HG03045 (cell line): ENCODE data around the gene HOXD1.

Experiments
- ATAC-seq: cut with Tn5 transposase; IDR thresholded peaks from one replicate; pipeline ENCODE4 v1.9.1; 2021; ENCODE audit warnings: mild to moderate bottlenecking, moderate library complexity; ENCODE audit not compliant: unreplicated experiment

Gene HOXD1

DNA sequence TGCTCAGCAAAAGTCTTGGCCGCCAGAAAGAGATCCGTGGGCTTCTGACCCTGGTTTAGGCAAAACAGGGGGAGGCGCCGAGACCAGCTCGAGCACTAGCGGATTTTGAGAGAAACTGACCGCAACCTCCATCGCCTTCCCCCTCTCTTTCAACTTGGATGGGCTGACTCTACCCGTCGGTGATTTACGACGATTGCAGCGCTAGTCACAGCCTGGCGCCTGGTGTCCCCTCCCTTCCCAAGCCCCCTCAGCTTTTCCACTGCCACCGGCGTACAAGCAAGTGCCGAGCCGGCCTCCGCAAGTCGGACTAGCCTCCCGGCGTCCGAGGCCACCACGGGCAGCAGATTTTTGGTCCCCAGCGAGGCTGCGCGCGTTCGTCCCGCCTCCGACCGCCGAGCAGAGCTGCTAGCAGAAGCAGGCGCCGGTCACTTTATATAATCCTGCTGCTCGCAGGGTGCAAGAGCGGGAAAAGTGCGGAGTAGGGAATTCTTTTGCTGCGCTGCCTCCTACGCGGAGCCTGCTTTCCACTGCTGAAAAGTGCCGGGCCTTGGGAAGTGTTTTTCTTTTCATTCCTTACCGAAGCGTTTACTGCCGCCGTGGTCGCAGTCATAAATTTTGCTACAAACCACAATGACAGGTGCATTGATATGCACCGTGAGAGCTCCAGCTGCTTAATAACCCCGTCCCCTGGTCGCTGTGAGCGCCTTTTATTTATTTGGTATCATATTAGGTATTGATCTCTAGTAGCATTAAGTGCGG, 23.7 kb upstream of the HOXD1 start:
- no peak for ATAC-seq

GRCh38 chr2:176165370-176166050, 23.0 kb upstream of the HOXD1 start:
- no peak for ATAC-seq

DNA sequence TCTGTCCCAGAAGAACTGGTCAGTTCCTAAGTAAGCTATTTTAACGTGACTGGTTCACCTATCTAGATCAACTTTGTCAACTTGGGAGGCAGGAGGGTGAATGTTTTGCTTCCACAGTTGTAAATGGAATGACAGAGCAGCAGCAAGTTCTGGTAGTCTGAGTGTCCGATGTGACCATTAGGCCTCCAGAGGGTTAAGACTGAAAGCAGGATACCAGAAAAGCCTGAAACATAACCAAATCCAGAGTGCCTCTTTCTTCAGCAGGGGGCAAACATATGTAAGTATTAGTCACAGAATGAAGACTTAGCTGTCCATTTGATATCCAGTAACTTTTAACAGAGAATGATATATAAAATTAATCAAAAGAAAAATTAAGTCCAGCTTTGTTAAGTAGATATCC, 22.2 kb upstream of the HOXD1 start:
- no peak for ATAC-seq

- no peak for ATAC-seq
Observed at GRCh38 chr2:176167398-176167797, 21.1 kb upstream of the HOXD1 start.

DNA sequence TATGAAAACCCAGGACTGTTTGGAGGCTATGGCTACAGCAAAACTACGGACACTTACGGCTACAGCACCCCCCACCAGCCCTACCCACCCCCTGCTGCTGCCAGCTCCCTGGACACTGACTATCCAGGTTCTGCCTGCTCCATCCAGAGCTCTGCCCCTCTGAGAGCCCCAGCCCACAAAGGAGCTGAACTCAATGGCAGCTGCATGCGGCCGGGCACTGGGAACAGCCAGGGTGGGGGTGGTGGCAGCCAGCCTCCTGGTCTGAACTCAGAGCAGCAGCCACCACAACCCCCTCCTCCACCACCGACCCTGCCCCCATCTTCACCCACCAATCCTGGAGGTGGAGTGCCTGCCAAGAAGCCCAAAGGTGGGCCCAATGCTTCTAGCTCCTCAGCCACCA, 19.3 kb upstream of the HOXD1 start:
- ATAC-seq: no peak

DNA sequence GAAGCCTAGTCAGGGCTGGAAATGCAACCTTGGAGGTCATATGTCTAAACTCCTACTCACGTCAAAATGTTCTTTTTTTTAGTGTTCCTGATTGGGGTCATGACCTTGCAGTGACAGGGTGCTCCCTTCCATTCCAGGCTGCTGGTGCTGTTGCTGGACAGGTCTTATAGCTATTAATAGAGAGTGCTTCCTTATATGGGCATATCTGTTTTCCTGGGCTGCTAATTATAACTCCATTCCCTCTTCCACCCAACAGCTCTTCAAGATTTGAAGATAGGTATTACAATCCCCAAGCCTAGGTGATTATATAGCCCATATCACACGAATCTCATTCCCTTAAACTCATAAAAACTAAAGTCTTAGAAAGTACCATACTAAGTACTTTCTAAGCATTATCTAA, 18.8 kb upstream of the HOXD1 start:
- no peak for ATAC-seq

DNA sequence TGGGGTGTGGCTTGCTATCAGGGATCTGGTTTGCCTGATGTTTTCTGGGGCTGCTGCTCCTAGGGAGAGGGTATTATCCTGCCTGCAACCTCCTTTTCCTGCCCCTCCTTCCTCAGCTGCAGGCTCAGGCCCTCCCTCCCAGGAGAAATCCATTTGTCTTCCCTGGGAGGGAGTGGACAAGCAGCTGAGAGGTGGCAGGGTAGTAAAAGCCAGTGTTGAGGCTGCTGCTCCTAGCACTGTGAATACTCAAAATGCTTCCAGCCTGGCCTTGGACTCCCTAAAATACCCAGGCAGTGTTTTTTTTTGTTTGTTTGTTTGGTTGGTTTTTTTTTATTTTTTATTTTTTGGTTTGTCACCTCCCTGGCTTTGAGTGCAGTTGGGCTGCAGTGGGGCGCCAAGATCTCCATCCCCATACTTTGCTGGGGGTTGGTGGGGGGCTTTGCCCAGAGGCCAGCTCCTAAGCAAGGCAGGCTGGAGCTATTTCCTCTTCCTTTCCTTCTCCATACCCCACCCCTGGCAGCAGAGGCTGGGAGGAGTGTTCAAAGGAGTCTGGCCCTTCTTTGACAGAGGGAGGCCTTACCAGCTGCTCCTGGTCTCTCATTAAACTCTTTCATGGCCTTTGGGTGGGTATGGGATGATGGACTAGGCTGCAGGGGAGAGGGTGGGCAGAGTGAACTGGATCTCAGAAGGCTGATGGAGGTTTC, 17.7 kb upstream of the HOXD1 start:
- no peak for ATAC-seq

GRCh38 chr2:176171351-176172006, 17.0 kb upstream of the HOXD1 start:
- ATAC-seq: no peak

- ATAC-seq: no peak
Observed at GRCh38 chr2:176172007-176172894, 16.2 kb upstream of the HOXD1 start.

DNA sequence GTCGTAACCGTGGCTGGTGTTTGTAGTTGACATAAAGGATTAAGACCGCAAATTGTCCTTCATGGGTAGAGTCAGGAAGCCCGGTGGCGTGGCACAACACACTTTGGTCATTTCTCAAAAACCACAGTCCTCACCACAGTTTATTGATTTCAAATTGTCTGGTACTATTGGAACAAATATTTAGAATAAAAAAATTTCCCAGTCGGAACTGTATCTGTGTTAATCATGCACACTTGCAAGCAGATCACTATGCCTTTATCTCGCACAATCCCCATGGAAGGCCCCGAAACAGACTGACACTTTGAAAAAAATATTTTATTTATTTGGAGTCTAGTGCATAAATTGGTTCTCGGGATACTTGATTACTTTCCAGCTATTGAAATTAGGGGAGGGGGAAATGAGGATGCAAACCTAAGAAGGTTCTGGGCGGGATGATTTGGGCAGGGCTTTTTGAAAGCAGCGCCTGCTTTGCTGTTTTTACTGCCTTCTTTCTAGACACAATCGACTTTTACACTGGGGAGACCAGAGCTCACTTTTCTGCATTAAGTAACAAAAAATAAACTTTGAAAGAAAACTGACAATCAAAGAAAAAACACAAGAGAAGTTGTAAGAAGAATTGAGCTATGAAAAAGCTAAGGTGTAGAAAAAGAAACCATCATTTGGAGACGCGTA, 15.4 kb upstream of the HOXD1 start:
- no peak for ATAC-seq

DNA sequence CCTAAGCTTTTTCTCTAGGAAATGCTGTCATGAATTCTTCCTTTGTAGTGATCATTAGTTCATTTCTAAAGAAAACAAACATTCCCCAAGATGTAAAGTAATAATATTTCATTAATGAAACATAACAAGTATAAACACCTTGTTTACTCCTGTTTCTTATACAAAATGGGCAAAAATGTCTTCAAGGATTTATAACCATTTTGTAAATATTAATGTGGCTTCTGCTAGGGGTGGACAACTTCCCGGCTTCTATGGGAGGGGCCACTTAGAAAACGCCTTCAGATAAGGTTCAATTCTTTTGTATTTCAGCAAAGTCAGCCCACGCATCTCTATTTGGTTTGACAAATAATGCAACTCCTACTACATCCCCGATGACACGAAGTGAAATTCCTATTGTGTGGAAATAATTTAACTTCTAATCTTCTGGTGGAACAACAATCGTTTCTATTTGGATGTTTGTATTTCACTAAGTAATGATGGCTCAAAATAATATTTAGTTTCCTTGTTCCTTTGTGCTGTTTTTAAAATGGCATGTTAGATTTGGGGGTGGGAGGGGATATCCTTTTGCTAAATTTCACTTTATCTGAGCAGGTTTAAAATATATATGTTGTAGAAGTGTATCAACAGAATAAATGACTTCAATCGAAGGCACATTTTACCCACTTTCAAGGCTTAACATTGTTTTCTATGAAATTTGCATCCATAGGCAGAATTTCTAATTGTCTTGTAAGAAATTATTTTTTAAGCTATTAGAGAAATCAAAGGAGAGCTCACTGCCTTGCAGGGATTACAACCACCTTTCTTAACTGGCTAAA, 14.7 kb upstream of the HOXD1 start:
- ATAC-seq: no peak

GRCh38 chr2:176174382-176174823, 14.1 kb upstream of the HOXD1 start:
- no peak for ATAC-seq

DNA sequence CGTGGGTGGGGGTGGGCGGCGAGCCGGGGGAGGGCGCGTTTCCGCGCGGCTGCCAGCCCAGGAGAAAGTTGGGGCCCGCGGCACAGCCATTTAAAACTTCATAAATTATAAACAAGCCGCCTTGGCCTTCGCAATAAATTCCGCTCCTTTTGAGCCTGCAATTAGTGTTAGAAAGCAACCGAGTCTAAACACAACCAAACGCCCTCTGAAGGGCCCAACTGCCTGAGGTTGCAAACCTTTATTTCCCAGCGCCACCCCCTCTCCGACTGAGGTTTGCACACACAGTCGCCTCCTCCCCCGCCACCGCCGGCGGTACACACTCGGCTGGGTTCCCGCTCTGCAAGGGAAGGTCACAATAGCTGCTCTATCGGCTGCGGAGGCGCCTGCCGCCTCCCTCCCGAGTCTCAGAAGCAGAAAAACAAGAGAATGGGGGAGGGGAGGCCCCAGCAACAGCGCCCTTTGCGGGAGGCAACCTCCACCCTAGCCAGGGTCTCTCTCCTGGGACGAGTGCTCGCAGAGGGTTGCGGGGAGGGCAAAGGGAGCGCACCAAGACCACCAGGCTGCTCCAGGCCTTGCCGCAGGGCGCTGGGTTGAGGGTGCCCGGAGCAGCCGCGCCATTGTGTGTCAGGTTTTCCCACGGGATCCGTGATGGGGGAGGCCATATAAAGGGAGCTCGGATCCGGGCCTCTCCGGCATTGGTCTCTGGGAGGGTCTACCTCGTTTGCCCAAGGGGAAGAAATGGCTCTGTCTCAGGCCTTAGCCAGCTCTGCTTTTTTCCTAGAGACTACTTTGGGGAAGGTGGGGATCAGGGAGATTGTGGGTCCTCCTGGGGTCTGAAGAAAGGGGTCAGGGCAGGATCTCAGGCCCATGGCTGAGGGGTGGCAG, 13.4 kb upstream of the HOXD1 start:
- no peak for ATAC-seq

DNA sequence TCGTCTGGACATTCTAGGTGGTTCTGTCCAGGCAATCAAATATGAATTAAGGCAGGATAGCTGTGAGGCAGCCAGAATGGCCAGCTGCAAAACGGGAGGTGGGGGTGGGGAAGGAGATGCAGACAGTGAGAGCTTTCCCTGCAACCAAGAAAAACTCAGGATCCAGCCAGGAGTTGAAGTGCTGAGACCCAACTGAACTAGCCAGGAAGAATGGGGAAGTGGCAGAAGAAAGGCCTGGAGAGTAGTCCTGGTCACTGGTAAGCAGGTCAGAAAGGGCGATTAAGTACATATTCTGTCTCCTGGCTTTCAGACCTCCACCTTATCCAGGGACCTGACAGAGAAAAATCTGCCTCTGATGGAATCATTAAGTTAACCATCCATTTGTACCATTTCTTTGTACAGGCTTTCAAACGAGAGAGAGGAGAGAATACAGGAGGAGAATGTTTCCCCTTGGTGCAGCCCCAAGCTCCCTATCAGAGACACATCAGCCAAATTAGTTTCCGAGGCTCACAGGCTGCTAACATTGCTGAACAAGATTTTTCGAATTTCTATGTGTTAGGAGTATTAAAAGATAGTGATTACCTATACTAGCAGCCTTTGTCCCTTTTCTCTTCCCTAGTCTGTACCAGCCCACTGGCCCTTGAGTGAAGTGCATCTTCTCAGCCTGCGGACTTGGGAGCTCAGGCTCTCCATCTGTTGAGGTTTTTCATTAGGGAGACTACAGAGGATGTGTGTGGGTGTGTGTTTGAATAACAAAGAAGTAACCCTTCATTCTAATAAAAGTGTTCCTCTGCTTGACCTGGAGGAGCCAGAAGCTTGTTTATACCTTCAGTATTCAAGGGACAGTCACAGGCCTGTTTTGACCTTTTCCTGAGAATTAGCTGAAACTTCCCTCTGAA, 12.5 kb upstream of the HOXD1 start:
- no peak for ATAC-seq

- ATAC-seq: no peak
Observed at GRCh38 chr2:176177580-176178037, 10.9 kb upstream of the HOXD1 start.

DNA sequence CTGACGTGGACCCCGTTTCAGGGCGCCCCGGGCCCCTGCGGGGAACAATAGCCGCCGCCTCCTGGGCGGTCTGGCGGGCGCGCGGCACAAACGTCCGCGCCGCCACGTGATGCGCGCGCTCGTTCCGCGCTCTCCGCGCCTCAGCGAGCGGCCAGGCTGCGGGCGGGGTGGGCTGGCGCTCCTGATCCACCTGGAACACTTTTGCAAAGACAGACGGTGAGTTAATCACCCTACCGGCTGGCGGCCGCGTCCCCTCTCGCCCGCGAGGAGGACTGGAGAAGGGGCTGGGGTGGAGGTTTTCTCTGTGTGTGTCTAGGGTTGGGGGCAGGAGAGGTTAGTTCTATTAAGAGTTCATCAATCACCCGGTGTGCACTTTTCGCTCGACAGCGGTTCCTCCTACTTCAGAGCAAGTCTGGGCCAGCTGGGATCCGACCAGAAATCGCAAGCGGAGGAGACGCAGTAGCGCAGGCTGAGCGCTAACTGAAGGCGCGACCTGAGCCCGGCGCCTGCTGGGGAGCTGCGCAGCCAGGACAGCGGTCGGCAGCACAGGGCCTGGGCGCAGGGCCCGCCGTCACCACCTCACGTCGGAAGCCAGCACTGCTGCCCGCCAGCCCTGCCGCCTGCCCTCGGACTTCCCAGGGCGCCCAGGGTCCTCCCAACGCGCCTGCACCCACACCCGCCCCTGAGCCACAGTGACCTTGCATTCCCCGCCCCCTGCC, 10.3 kb upstream of the HOXD1 start:
- ATAC-seq: no peak
